Glutamatergic neuron (in vitro differentiated cells): Measurements from ENCODE around the gene LSM12. TPM values are rescaled to one million over a fixed set of nuclear protein-coding genes. Genes with fewer than 3 reads are reported as not detected.

ENCODE experiments used
- DNase-seq: peaks from one replicate; pipeline ENCODE4 v3.0.0; 2022
- H3K27ac Mint-ChIP-seq: one replicate; pipeline ENCODE4 v1.8.0; 2020; ENCODE audit warnings: mild to moderate bottlenecking, mixed read lengths, inconsistent platforms; ENCODE audit not compliant: unreplicated experiment
- H3K27me3 Mint-ChIP-seq: one replicate; pipeline ENCODE4 v1.8.0; 2020; ENCODE audit warnings: mild to moderate bottlenecking, moderate library complexity, mixed read lengths, inconsistent platforms; ENCODE audit not compliant: unreplicated experiment
- H3K36me3 Mint-ChIP-seq: one replicate; pipeline ENCODE4 v1.8.0; 2020; ENCODE audit warnings: mild to moderate bottlenecking, mixed read lengths, inconsistent platforms; ENCODE audit not compliant: unreplicated experiment
- H3K4me1 Mint-ChIP-seq: one replicate; pipeline ENCODE4 v1.8.0; 2020; ENCODE audit warnings: mild to moderate bottlenecking, low read depth, mixed read lengths, inconsistent platforms; ENCODE audit not compliant: unreplicated experiment
- H3K4me3 Mint-ChIP-seq: one replicate; pipeline ENCODE4 v1.8.0; 2020; ENCODE audit warnings: mild to moderate bottlenecking, mixed read lengths, inconsistent platforms; ENCODE audit not compliant: unreplicated experiment
- H3K9me3 Mint-ChIP-seq: one replicate; pipeline ENCODE4 v1.8.0; 2020; ENCODE audit warnings: mild to moderate bottlenecking, moderate library complexity, mixed read lengths, inconsistent platforms; ENCODE audit not compliant: unreplicated experiment
- total RNA-seq: library from RNA; stranded (reverse); fragmentation: NEBNext Ultra II Directional; extraction: Animal tissue kit (Norgen Biotek cat#: 25700); gene quantifications from one replicate; pipeline ENCODE4 v1.2.1, GENCODE V29; 2021; ENCODE audit not compliant: unreplicated experiment
- TF ChIP-seq, protein P1 (sequence below): fragments of 200-600 bp; sonication (generic); IDR thresholded peaks from one replicate; pipeline ENCODE4 v1.5.0; 2021; ENCODE audit not compliant: partially characterized antibody, unreplicated experiment

LSM12 gene
- total RNA-seq, 1 donor from 2014 or later = 57.9 TPM

DNA sequence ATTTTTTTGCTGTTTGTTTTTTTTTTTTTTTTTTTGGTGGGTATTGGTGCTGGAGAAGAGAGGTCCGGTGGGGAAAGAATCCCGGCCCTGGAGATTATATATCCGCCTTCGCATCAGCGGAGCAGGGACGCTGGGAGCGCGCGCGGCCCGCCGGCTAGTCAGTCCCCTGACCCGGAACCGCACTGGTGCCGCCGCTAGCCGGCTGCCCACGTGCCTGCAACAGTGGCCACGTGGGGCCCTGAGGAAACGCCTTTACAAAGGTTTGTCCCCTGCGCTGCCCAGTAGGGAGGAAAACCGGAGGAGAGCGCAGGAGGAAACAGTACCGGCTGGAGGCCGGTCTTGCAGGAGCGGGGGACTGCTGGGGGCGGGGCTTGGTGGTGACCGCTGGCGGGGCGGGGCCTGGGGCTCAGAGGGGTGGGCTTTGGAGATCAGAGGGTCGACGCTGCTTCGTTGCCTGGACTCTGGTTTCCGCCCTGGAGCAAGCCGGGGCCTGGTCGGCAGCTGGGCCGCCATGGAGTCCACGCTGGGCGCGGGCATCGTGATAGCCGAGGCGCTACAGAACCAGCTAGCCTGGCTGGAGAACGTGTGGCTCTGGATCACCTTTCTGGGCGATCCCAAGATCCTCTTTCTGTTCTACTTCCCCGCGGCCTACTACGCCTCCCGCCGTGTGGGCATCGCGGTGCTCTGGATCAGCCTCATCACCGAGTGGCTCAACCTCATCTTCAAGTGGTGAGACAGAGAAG is 4.2 kb upstream of the LSM12 start, which contains the start of gene G6PC3:
TSS of gene G6PC3 (plus strand) at position 281 of the 743 bp plus-strand sequence. CDS start at position 512, 231 bp downstream.
- Mint-ChIP-seq H3K36me3 (no peaks in the 10 kb centered on the region), H3K4me3 (peak within 1 kb of the TSS; percentile 92)
- TF ChIP-seq, protein P1, sequence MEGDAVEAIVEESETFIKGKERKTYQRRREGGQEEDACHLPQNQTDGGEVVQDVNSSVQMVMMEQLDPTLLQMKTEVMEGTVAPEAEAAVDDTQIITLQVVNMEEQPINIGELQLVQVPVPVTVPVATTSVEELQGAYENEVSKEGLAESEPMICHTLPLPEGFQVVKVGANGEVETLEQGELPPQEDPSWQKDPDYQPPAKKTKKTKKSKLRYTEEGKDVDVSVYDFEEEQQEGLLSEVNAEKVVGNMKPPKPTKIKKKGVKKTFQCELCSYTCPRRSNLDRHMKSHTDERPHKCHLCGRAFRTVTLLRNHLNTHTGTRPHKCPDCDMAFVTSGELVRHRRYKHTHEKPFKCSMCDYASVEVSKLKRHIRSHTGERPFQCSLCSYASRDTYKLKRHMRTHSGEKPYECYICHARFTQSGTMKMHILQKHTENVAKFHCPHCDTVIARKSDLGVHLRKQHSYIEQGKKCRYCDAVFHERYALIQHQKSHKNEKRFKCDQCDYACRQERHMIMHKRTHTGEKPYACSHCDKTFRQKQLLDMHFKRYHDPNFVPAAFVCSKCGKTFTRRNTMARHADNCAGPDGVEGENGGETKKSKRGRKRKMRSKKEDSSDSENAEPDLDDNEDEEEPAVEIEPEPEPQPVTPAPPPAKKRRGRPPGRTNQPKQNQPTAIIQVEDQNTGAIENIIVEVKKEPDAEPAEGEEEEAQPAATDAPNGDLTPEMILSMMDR = no peak

DNA sequence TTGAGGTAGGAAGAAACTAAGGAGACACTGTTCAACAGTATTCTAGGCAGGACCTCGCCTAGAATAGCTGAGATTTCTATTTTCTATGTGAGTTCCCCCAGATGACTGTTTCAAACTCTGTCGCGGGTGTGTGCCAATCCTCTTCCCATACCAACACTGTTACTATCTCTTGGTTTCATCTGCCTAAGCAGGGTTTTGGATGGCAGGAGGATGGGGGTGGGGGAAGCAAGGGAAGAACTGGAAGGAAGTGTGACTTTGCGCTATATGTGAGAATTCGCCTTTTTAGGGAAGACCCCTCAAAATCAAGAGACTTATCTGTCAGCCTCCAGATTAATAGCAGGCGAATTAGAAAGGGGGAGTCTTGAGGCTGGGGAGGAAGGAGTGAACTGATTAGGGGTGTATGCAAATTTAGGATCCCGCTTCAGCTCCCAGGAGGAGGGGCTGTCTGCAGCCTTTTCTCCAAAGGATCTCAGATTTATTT is 3.5 kb upstream of the LSM12 start:
- peak overlapping the region; percentile 92 for H3K4me3 Mint-ChIP-seq
- no peaks in the 10 kb centered on the region for H3K36me3 Mint-ChIP-seq
- peak overlapping the region; percentile 93 for H3K27ac Mint-ChIP-seq
- TF ChIP-seq, protein P1 = no peak
- DNase-seq = no peak
- H3K27me3 Mint-ChIP-seq = peaks cover 8% of the 10 kb centered on the region
- H3K4me1 Mint-ChIP-seq = peaks cover 17% of the 10 kb centered on the region
- H3K9me3 Mint-ChIP-seq = peaks cover 16% of the 10 kb centered on the region

More for the DNA sequence above, 4.2 kb upstream of the LSM12 start, which contains the start of gene G6PC3:
- peaks cover 14% of the 10 kb centered on the region for H3K4me1 Mint-ChIP-seq
- H3K27ac Mint-ChIP-seq = peak within 1 kb of the TSS; percentile 93
- DNase-seq = peak; percentile 98
- peaks cover 8% of the 10 kb centered on the region for H3K27me3 Mint-ChIP-seq
- peaks cover 20% of the 10 kb centered on the region for H3K9me3 Mint-ChIP-seq

GRCh38 chr17:44067545-44067940 is 1.1 kb upstream of the LSM12 start:
- Mint-ChIP-seq H3K27me3 (peaks cover 4% of the 10 kb centered on the region), H3K4me3 (no peak overlapping the region), H3K9me3 (peaks cover 11% of the 10 kb centered on the region), H3K27ac (no peak overlapping the region), H3K36me3 (no peaks in the 10 kb centered on the region), H3K4me1 (peaks cover 16% of the 10 kb centered on the region)
- no peak for DNase-seq
- TF ChIP-seq, protein P1 = no peak

DNA sequence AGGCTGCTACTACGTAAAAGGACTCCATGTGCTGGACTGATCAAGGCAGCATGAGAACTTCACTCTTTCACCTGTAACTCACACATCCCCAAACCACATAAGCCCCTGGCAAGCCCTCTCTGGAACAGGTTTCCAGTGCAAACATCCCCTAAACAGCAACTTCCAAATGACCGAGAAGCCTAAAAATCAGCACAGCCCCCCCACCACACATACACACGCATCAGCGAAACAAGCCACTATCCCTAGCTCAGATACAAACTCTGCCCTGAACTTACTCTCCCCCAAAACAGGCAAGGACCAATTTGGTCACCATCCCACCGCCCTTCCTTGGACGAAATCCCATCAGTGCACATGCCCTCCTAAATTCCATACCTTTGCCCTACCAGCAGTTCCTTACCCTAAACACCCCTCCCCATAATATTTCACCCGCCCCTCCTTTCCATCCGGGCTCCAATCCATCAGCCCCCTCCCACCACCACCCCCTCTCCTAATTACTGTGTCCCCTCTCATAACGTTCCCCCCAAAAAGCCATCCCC is 735 bp downstream of the LSM12 start:
- H3K27ac Mint-ChIP-seq = peak overlapping the region; percentile 79
- H3K4me3 Mint-ChIP-seq = peak overlapping the region; percentile 97
- peaks cover 9% of the 10 kb centered on the region for H3K4me1 Mint-ChIP-seq
- no peak for DNase-seq
- peaks cover 8% of the 10 kb centered on the region for H3K9me3 Mint-ChIP-seq
- peaks cover 4% of the 10 kb centered on the region for H3K27me3 Mint-ChIP-seq
- TF ChIP-seq, protein P1 = no peak
- H3K36me3 Mint-ChIP-seq = no peaks in the 10 kb centered on the region
